ENCODE data around the gene UBQLN1.

DNA sequence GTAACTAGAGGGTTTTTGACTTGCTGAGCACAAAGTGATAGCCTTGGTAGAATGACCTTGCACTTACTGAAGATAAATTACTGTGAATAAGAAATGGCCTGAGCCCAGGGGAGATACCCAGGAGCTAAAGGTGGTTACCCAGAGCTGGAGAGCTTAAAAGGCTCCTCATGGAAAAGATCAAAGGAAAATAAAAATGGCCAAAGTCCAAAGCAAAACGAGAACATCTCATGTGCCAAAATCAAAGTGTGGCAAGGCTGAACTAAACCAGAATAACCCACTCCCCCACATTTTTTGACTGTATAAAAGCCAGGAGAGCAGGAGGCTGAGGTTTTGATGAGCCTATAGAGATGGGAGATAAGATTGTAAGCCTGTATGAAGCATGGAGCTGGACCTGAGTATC, 70.4 kb downstream of the UBQLN1 start:
- TF ChIP-seq, protein P1, sequence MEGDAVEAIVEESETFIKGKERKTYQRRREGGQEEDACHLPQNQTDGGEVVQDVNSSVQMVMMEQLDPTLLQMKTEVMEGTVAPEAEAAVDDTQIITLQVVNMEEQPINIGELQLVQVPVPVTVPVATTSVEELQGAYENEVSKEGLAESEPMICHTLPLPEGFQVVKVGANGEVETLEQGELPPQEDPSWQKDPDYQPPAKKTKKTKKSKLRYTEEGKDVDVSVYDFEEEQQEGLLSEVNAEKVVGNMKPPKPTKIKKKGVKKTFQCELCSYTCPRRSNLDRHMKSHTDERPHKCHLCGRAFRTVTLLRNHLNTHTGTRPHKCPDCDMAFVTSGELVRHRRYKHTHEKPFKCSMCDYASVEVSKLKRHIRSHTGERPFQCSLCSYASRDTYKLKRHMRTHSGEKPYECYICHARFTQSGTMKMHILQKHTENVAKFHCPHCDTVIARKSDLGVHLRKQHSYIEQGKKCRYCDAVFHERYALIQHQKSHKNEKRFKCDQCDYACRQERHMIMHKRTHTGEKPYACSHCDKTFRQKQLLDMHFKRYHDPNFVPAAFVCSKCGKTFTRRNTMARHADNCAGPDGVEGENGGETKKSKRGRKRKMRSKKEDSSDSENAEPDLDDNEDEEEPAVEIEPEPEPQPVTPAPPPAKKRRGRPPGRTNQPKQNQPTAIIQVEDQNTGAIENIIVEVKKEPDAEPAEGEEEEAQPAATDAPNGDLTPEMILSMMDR (IDR thresholded peaks at IDR 0.05; ENCODE audit: extremely low read depth in 1 of 2, insufficient read depth in 1 of 2, low read depth in 1 of 2, low read length in 2 of 2) = no peak
- TF ChIP-seq POLR2AphosphoS5 (IDR thresholded peaks at IDR 0.05; ENCODE audit: insufficient read depth, low read depth, low read length) = no peak
